Measurements from ENCODE around the gene AKAP8L.

AKAP8L gene

GRCh38 chr19:15418579-15419412 lies at the start of gene AKAP8L:
TSS of gene AKAP8L (minus strand) at chr19:15418988. CDS start at chr19:15418923, 65 bp downstream.
- DNase-seq, result peak; percentile 100

GRCh38 chr19:15467734-15468214 lies 49.0 kb upstream of the AKAP8L start:
- no peak for DNase-seq

GRCh38 chr19:15466851-15467733 lies 48.3 kb upstream of the AKAP8L start:
- DNase-seq, result peak; percentile 47

GRCh38 chr19:15464394-15465385 lies 45.9 kb upstream of the AKAP8L start, which contains the start of gene RASAL3:
TSS of gene RASAL3 (minus strand) at chr19:15464544. CDS start at chr19:15464358, 186 bp downstream.
- DNase-seq, result no peak

- DNase-seq, result peak; percentile 24
These were observed 45.1 kb upstream of the AKAP8L start for GRCh38 chr19:15463861-15464371.

GRCh38 chr19:15461694-15462093 lies 42.9 kb upstream of the AKAP8L start:
- no peak for DNase-seq

- DNase-seq, result no peak
These were observed 39.1 kb upstream of the AKAP8L start for GRCh38 chr19:15457701-15458484.

- DNase-seq, result no peak
These were observed 38.3 kb upstream of the AKAP8L start for GRCh38 chr19:15456871-15457700.

GRCh38 chr19:15456441-15456840 lies 37.7 kb upstream of the AKAP8L start:
- no peak for DNase-seq

GRCh38 chr19:15455996-15456395 lies 37.2 kb upstream of the AKAP8L start:
- no peak for DNase-seq

GRCh38 chr19:15453906-15454860 lies 35.4 kb upstream of the AKAP8L start:
- DNase-seq, result no peak

GRCh38 chr19:15453091-15453578 lies 34.3 kb upstream of the AKAP8L start:
- no peak for DNase-seq

GRCh38 chr19:15452111-15453047 lies 33.6 kb upstream of the AKAP8L start:
- DNase-seq, result peak; percentile 31

GRCh38 chr19:15450528-15450890 lies 31.7 kb upstream of the AKAP8L start:
- no peak for DNase-seq

- peak; percentile 72 for DNase-seq
These were observed 31.1 kb upstream of the AKAP8L start, which contains the start of gene WIZ for GRCh38 chr19:15449620-15450527. TSS of gene WIZ (minus strand) at chr19:15449956. CDS start at chr19:15448307, 1,649 bp downstream.

All from inflammatory macrophage treated with lipopolysaccharide for 4 hours (primary cell).